NCI-H446 (cell line): ENCODE results near the gene DDI1.

ENCODE experiments used
- DNase-seq, 2 experiments: peaks; one replicate each; lab custom pipeline; 2025; lab: John Stamatoyannopoulos, UW

DDI1 gene

GRCh38 chr11:104078245-104078644, 41.8 kb downstream of the DDI1 start:
- no peak for DNase-seq

- DNase-seq = no peak
These were observed 42.6 kb downstream of the DDI1 start for GRCh38 chr11:104078995-104079394.

GRCh38 chr11:104086621-104087020, 50.2 kb downstream of the DDI1 start:
- no peak for DNase-seq
